CD4-positive, alpha-beta T cell treated with Interferon alpha-2 for 1 hour (primary cell): Measurements from ENCODE around the gene CNTNAP2.

ENCODE experiments used
- DNase-seq, 2 donors: peaks; one replicate each; pipeline ENCODE4 v3.0.0-alpha.2; 2020 to 2022

Gene CNTNAP2

GRCh38 chr7:146701166-146701565, 584.6 kb downstream of the CNTNAP2 start:
- DNase-seq, result no peak

- no peak for DNase-seq
These were observed 586.3 kb downstream of the CNTNAP2 start for GRCh38 chr7:146702898-146703297.

DNA sequence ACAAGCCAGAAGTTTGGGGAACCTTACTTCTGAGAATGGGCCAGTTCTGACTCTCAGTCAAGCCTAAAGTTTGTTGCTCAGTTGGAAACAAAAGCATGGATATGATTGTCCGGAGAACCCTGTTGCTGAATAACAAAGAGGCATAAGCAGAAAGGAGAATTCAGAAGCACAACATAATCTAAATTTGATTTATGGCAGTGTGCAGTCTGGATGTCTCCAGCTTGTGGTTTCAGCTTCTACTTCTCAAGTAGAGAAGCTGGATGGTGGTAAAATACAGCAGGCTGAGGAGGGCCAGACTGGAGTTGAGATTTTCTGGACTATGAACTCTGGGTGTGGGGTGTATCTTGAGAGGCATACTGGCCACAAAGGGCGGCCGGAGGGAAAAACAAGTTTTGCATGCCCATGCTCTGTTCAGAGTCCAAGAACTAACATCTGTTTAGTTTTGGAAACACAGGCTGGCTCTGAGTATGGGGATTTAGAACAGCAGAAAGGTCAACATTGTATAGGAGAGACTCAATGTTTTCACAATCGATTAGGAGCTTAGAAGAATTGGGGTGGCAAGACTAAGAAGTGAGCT, 592.9 kb downstream of the CNTNAP2 start:
- no peak for DNase-seq

DNA sequence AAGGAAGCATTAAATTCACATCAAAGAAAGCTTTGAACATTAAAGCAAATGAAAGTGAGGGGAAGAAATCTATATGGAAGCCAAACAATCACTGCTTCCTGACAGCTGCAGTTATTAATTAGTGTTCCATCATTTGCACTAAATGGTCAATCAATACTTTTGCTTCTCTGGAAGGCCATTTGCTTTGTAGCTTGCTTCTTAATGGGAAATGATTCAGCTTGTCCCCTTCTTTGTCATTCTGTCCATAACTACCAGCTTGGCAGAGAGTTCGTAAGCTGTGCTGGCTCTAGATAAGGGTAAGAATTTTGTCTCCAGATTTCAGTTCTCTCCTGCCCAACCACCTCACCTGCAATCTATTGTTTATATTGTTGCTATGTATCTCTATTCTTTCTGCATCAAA, 596.6 kb downstream of the CNTNAP2 start:
- no peak for DNase-seq

- DNase-seq, result no peak
These were observed 597.3 kb downstream of the CNTNAP2 start for GRCh38 chr7:146713934-146714333.

DNA sequence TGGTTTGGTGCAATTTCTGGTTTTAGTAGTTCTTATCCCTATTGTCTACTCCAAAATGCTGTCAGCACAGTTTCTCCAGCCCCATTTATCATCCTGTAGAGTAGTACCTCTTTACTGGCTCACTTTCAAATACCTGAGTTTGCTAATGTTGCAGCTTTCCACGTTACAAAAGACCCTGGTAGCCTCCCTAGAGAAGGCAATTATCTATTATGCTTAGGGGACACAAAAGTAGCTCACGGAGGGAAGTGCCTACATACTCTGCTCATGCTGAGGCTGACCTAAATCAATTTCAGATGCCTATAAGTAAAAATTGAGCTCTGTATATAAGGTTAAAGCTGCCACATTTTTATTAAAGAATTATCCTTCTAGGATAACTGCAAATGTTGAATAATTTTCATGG, 603.6 kb downstream of the CNTNAP2 start:
- no peak for DNase-seq

- no peak for DNase-seq
These were observed 606.4 kb downstream of the CNTNAP2 start for GRCh38 chr7:146722986-146723385.

GRCh38 chr7:146725520-146725919, 608.9 kb downstream of the CNTNAP2 start:
- DNase-seq, result no peak

DNA sequence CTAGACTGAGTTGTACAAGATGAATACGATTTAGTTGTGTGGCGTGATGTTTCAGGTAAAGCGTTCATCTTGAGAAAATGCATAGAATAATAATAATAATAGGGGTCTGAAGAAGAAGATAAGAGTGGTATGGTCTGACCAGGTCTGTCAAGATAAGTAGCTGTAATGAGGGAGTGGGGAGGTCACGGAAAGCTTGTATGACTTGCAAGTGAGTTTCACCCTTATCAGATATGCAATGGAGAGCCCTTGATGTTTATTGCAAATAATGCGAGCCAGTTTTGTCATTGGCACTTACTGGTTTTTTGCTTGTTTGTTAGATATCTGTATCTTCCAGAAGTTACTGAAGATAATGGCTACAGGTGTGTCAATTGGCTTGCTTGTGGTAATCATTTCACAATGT, 611.5 kb downstream of the CNTNAP2 start:
- DNase-seq, result no peak

DNA sequence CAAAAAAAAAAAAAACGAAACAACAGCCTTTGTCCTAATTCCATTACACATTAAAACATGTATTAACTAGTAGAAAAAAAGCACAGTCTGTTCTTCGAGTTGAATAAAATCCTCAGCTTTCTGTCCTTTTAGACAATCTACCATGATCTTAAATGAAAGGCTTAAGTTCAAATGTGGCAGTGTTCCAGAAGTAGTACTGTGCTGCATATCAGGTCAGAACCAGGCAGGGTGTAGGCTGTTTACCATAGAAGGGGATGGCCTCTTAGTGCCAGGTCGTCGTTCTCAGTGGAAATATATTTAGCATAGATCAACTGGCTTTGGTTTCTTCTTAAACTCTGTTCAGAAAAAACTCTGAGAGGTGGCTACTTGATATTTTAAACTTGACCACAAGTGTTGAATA, 612.0 kb downstream of the CNTNAP2 start:
- DNase-seq, result no peak

- no peak for DNase-seq
These were observed 614.6 kb downstream of the CNTNAP2 start for GRCh38 chr7:146731185-146731584.

DNA sequence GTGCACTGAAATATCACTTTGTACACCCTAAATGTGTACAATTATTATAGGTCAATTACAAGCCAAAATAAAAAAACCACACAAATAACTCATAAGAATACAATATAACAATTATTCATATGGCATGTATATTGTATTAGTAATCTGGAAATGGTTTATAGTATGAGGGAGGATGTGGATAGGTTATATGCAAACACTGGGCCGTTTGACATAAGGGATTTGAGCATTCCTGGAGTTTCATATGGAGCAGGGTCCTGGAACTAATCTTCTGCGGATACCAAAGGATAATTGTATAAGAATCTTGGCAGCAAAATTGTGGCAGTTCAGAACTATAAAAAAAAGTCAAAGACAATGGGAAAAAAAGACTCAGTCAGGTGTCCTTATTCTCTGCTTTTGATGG, 619.4 kb downstream of the CNTNAP2 start:
- DNase-seq, result no peak

DNA sequence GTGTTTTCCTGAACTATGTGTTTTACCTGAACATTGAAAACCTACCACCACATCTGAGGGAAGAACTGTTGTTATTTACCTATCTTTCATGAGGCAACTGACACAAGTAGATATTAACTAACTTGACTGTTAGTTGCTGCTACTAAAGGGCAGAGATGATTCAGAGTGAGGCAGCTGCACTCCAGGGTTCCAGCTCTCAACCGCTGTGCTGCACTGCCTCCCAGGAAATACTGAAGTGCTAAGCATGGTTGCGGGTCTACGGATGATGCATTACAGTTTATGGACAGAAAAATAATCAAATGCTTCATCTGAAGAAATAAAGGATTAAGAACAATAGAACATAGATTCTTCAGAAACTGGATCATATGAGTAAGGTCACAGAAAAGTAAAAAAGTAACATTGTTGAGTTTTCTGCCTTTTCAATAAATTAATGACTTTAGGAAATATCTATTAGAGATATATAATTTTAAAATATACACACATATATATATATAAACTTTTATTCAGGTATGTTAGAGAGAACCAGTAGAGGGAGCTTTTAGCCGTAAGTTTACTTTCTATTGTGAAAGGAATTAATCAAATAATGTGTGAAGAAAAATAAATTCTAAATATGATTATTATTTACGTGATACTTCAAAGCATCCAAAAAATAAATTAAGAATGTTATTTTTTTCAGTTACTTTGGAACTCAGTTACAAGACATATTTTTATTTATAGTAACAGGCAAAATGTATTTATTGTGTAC, 620.0 kb downstream of the CNTNAP2 start:
- no peak for DNase-seq

DNA sequence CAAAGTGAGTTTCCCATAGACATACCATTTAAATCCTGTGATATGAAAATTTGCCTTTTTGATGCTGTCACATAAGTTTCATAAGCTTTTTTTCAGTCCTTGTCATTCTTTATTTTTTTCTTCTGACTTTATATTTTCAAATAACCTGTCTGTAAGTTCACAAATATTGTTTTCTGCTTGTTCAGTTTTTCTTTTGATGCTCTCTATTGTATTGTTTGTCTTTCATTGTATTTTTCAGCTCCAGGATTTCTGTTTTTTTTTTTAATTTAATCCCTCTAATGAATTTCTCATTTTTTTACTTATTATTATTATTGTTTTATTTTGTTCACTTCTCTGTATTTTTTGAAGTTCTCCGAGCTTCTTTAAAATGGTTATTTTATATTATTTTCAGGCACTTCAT, 623.4 kb downstream of the CNTNAP2 start:
- no peak for DNase-seq

GRCh38 chr7:146741911-146742310, 625.3 kb downstream of the CNTNAP2 start:
- DNase-seq, result no peak

DNA sequence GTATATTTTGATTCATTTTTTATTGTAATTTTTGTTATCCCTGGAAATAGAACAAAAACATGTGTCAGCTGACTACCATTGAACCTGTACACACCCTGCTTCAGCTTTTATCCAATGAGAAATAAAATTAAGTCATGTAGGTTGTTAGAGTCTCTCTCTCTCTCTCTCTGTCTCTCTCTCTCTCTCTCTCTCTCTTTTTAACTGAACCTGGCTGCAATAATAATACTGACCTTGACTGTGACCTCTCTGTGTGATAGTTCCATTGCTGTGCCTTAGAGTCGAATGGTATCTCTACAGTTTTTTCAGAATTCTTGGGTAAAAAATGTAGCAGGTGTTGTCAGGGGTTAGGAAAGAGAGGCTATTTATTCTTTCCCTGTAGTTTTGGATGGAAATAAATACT, 637.8 kb downstream of the CNTNAP2 start:
- DNase-seq, result no peak

DNA sequence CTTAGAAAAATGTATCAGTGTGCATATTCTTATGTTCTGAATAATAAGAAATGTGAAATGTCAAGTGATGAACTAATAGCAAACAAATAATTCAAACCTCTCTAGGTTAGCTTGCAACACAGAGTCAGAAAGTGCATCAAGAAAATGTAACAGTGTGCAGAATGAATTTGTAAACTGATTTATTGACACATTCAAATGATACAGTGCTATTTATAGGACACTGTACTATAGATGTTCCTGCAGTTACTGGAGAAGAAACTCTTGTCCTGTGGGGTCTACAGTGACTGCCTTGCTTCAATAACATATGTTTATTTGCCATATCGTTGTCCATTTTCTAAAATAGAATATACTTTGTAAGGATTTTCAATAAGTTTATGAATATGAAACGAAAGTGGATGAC, 639.0 kb downstream of the CNTNAP2 start:
- no peak for DNase-seq

GRCh38 chr7:146764458-146764857, 647.9 kb downstream of the CNTNAP2 start:
- no peak for DNase-seq

GRCh38 chr7:146768957-146769356, 652.4 kb downstream of the CNTNAP2 start:
- no peak for DNase-seq

- no peak for DNase-seq
These were observed 656.0 kb downstream of the CNTNAP2 start for GRCh38 chr7:146772601-146773000.

DNA sequence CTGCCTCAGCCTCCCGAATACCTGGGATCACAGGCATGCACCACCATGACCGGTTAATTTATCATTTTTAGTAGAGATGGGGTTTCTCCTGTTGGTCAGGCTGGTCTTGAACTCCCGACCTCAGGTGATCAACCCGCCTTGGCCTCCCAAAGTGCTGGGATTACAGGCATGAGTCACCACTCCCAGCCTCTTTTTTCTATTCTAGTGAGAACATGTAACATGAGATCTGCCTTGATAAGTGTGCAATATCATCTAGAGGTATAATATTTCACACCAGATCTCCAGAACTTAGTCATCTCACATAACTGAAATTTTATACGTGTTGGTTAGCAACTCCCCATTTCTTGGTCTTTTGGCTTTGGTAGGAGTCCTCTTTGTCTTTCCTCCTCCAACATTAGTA, 656.9 kb downstream of the CNTNAP2 start:
- DNase-seq, result no peak

GRCh38 chr7:146781352-146782116, 664.9 kb downstream of the CNTNAP2 start:
- DNase-seq, result no peak

DNA sequence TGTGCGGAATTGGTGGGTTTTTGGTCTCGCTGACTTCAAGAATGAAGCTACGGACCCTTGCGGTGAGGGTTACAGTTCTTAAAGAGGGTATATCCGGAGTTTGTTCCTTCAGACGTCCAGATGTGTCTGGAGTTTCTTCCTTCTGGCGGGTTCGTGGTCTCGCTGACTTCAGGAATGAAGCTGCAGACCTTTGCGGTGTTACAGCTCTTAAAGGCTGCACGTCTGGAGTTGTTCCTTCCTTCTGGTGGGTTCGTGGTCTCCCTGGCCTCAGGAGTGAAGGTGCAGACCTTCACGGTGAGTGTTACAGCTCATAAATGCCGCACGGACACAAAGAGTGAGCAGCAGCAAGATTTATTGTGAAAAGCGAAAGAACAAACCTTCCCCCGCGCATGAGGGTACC, 670.7 kb downstream of the CNTNAP2 start:
- no peak for DNase-seq

GRCh38 chr7:146788008-146788407, 671.4 kb downstream of the CNTNAP2 start:
- no peak for DNase-seq
